Endodermal cell (in vitro differentiated cells): Measurements from ENCODE around the gene RAB25. TPM values are rescaled to one million over a fixed set of nuclear protein-coding genes. Genes with fewer than 3 reads are reported as not detected.

Experiments
- DNase-seq: peaks from one replicate; pipeline ENCODE4 v3.0.0-alpha.2; 2017
- H3K27ac ChIP-seq: 2 replicates; pipeline ENCODE4 v1.5.1; 2013; ENCODE audit warnings: mild to moderate bottlenecking, low read depth, low read length, moderate library complexity
- H3K27me3 ChIP-seq: 2 replicates; pipeline ENCODE4 v1.6.1; 2013; ENCODE audit warnings: mild to moderate bottlenecking, low read length, moderate library complexity; ENCODE audit not compliant: insufficient read depth, control insufficient read depth, poor library complexity, severe bottlenecking
- H3K36me3 ChIP-seq: 2 replicates; pipeline ENCODE4 v1.7.0; 2013; ENCODE audit warnings: mild to moderate bottlenecking, low read length, moderate library complexity; ENCODE audit not compliant: control insufficient read depth, insufficient read depth
- H3K4me1 ChIP-seq: one replicate; pipeline ENCODE4 v1.7.0; 2013; ENCODE audit warnings: low read length; ENCODE audit not compliant: control insufficient read depth, insufficient read depth
- H3K4me3 ChIP-seq: 2 replicates; pipeline ENCODE4 v1.5.1; 2013; ENCODE audit warnings: mild to moderate bottlenecking, low read length, moderate library complexity
- H3K9ac ChIP-seq: 2 replicates; pipeline ENCODE4 v1.6.1; 2013; ENCODE audit warnings: mild to moderate bottlenecking, low read length, moderate library complexity; ENCODE audit not compliant: poor library complexity, severe bottlenecking; ENCODE audit errors: extremely low read depth
- H3K9me3 ChIP-seq: 2 replicates; pipeline ENCODE4 v1.6.1; 2013; ENCODE audit warnings: mild to moderate bottlenecking, low read length, moderate library complexity; ENCODE audit not compliant: control insufficient read depth
- H3K27ac Mint-ChIP-seq: 2 replicates; pipeline ENCODE4 v1.8.0; 2020; ENCODE audit warnings: mixed read lengths
- H3K27me3 Mint-ChIP-seq: 2 replicates; pipeline ENCODE4 v1.8.0; 2021; ENCODE audit warnings: mild to moderate bottlenecking, mixed read lengths; ENCODE audit not compliant: insufficient read depth
- H3K36me3 Mint-ChIP-seq: 2 replicates; pipeline ENCODE4 v1.8.0; 2020; ENCODE audit warnings: low read depth, mixed read lengths
- H3K4me1 Mint-ChIP-seq: 2 replicates; pipeline ENCODE4 v1.8.0; 2020; ENCODE audit warnings: mixed read lengths
- H3K4me3 Mint-ChIP-seq: 2 replicates; pipeline ENCODE4 v1.8.0; 2020; ENCODE audit warnings: mild to moderate bottlenecking, moderate library complexity, mixed read lengths
- H3K9me3 Mint-ChIP-seq: 2 replicates; pipeline ENCODE4 v1.8.0; 2020; ENCODE audit warnings: mild to moderate bottlenecking, mixed read lengths
- WGBS, 2 experiments: methylation state at CpG; one replicate each; pipeline versions ENCODE4 v1.1.5 to v1.1.7; 2013; ENCODE audit warnings: missing lambda C conversion rate in 2 of 2, mixed read lengths in 1 of 2; ENCODE audit not compliant: insufficient coverage in 1 of 2, insufficient read length in 1 of 2; 5-methylcytosine and 5-hydroxymethylcytosine counted together
- total RNA-seq, 2 donors: library from RNA; stranded (reverse); fragmentation: NEBNext Ultra II Directional in 1 of 2; extraction: Animal tissue kit (Norgen Biotek cat#: 25700) in 1 of 2; gene quantifications; 2 replicates in 1 of 2; 3 replicates in 1 of 2; pipeline ENCODE4 v1.2.1, GENCODE V29; 2021
- TF ChIP-seq, protein P1 (sequence below): fragments of 200-600 bp; sonication (generic); conservative IDR thresholded peaks from 2 replicates; pipeline ENCODE4 v1.5.0; 2021; ENCODE audit warnings: antibody characterized with exemption, mild to moderate bottlenecking

Gene RAB25
- total RNA-seq, 2 donors from 2014 or later = 82.0 to 84.4 TPM

DNA sequence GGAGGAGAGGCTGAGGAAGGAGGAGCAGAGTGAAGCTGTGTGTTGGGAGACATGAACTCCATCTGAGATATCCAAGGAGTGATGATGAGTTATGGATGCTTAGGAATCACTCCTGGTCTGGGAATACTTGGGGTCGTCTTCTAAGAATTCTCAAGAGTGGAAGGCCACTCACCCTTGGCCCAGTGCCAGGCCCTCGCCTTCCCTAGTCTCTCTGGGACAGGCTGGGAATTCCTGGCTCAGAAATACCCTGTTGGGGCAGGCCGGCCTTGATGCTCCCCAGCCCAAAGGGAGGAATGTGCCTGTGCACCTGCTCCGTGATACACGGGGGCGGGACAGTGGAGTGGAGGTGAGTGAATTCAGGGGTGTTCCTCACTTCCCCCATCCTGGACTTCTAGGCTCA, 40.9 kb downstream of the RAB25 start:
- Histone ChIP-seq H3K4me3 (no peak overlapping the region), H3K36me3 (peaks cover 52% of the 10 kb centered on the region), H3K27me3 (no peaks in the 10 kb centered on the region), H3K9ac (no peak overlapping the region), H3K4me1 (peaks cover 15% of the 10 kb centered on the region), H3K9me3 (no peaks in the 10 kb centered on the region), H3K27ac (no peak overlapping the region)
- Mint-ChIP-seq H3K4me1 (peaks cover 53% of the 10 kb centered on the region), H3K27me3 (no peaks in the 10 kb centered on the region), H3K9me3 (no peaks in the 10 kb centered on the region), H3K4me3 (no peak overlapping the region), H3K36me3 (peaks cover 9% of the 10 kb centered on the region), H3K27ac (no peak overlapping the region)
- TF ChIP-seq, protein P1, sequence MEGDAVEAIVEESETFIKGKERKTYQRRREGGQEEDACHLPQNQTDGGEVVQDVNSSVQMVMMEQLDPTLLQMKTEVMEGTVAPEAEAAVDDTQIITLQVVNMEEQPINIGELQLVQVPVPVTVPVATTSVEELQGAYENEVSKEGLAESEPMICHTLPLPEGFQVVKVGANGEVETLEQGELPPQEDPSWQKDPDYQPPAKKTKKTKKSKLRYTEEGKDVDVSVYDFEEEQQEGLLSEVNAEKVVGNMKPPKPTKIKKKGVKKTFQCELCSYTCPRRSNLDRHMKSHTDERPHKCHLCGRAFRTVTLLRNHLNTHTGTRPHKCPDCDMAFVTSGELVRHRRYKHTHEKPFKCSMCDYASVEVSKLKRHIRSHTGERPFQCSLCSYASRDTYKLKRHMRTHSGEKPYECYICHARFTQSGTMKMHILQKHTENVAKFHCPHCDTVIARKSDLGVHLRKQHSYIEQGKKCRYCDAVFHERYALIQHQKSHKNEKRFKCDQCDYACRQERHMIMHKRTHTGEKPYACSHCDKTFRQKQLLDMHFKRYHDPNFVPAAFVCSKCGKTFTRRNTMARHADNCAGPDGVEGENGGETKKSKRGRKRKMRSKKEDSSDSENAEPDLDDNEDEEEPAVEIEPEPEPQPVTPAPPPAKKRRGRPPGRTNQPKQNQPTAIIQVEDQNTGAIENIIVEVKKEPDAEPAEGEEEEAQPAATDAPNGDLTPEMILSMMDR = no peak
- WGBS, 2 experiments = 93 to 100% methylated on average over 1 to 6 of the region's 6 CpGs
- DNase-seq = no peak

DNA sequence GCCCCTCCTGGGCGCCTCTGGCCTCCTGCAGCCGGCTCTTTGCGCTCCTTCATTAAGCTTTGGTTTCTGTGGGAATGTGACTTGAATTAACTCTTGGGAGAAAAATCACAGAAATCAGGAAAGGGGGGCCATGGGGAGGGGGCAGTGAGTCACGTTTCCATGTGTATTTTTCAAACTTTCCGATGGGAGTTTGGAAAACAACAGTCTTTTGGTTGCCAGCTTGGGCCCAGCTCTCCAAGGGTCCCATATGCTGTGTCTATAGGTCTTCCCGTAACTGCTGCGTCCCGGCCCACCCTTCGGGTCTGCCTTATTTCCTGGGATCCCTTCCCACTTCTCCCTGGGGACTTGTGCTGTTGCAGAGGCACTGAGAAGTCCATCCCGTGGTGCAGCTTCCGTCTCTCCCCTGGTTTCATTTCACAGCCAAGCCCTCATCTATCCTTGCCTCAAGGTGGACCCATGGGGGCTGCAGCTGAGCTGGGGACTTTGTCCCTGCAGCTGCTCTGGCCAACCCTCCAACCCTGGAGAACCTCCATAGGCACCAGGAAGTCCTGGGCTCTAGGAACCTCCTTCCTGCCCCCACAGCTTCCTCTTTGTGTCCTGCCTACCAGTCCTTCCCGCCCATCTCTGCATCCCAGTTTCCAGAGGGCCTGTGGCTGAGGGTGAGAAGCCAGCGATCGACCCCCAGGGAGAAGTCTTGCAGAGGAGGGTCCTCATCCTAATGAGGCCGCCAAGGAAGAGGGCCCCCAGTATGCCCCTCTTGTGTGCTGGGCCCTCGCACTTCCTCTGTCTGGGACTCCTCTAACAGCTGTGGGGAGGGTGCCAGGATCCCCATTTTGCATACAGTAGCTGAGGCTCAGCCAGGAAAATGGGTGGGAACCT, 41.9 kb downstream of the RAB25 start:
- Mint-ChIP-seq H3K36me3 (peaks cover 6% of the 10 kb centered on the region), H3K27me3 (no peaks in the 10 kb centered on the region), H3K4me3 (no peak overlapping the region), H3K4me1 (peaks cover 58% of the 10 kb centered on the region), H3K27ac (no peak overlapping the region), H3K9me3 (no peaks in the 10 kb centered on the region)
- no peak for DNase-seq
- Histone ChIP-seq H3K27me3 (no peaks in the 10 kb centered on the region), H3K4me3 (no peak overlapping the region), H3K9me3 (no peaks in the 10 kb centered on the region), H3K27ac (peak overlapping the region; percentile 79), H3K9ac (no peak overlapping the region), H3K4me1 (peaks cover 21% of the 10 kb centered on the region), H3K36me3 (peaks cover 42% of the 10 kb centered on the region)
- TF ChIP-seq, protein P1 = no peak
- WGBS, 2 experiments = 92 to 98% methylated on average over 6 to 16 of the region's 16 CpGs

DNA sequence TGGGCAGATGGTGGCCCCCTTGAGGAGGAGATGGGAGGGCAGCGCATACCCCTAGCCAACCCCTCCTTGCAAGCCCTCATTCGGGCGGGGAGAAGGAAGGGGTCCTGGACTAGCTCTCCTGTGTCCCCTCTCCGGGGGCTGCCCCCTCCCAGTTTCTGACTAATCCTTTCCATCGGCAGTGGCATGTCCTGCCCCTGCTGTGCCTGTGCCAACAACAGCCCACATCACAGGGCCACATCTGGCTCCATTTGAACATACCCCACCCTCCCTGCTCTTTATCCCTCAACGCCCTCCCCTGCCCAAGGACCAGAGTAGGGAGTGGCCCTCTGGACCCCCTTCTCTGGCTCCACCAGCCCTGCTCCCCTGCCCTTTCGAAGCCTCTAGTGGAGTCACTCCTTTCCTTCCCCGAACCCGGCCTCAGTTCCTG, 42.6 kb downstream of the RAB25 start:
- Mint-ChIP-seq H3K9me3 (no peaks in the 10 kb centered on the region), H3K4me3 (no peak overlapping the region), H3K27me3 (no peaks in the 10 kb centered on the region), H3K36me3 (peaks cover 6% of the 10 kb centered on the region), H3K27ac (peak overlapping the region; percentile 91), H3K4me1 (peaks cover 52% of the 10 kb centered on the region)
- WGBS, 2 experiments = 80 to 82% methylated on average over 1 to 9 of the region's 9 CpGs
- H3K36me3 ChIP-seq = peaks cover 36% of the 10 kb centered on the region
- H3K4me1 ChIP-seq = peaks cover 21% of the 10 kb centered on the region
- TF ChIP-seq, protein P1 = peak; percentile 25
- DNase-seq = peak; percentile 57
- H3K27me3 ChIP-seq = no peaks in the 10 kb centered on the region
- H3K9ac ChIP-seq = no peak overlapping the region
- H3K9me3 ChIP-seq = no peaks in the 10 kb centered on the region
- peak overlapping the region; percentile 79 for H3K27ac ChIP-seq
- no peak overlapping the region for H3K4me3 ChIP-seq
